GM12875 (cell line): Measurements from ENCODE around the gene ARF1.

Experiments
- H3K4me3 ChIP-seq: one replicate; pipeline ENCODE4 v1.5.1; 2011; ENCODE audit warnings: low read depth, low read length, control low read depth
- CTCF ChIP-seq: IDR thresholded peaks from 2 replicates; pipeline ENCODE4 v1.5.1; 2011; ENCODE audit warnings: low read depth, mild to moderate bottlenecking, control low read depth, inconsistent platforms, low read length, moderate library complexity, borderline replicate concordance; ENCODE audit not compliant: insufficient read depth

ARF1 gene

DNA sequence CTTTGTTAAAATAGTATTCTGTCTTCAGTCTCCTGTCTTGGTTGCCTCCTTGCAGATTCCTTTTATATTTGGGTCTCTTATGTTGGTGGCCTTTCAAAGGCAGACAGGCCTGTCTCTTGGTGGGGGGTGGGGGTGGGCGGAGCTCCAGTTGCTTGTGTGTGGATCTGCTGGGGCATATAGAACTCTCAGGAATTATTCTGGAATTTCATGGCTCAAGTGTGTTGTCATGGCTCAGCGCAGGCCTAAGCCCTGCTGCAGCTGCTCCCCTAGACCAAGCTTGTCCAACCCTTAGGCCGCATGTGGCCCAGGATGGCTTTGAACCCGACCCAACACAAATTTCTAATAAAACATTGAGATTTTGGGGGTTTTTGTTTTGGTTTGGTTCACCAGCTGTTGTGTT lies 12.7 kb downstream of the ARF1 start:
- no peak overlapping the region for H3K4me3 ChIP-seq
- no peak for TF ChIP-seq CTCF

- TF ChIP-seq CTCF = no peak
- no peak overlapping the region for H3K4me3 ChIP-seq
Observed at GRCh38 chr1:228095938-228096337, 13.4 kb downstream of the ARF1 start.

- TF ChIP-seq CTCF = no peak
- no peak overlapping the region for H3K4me3 ChIP-seq
Observed at GRCh38 chr1:228096416-228097332, 14.2 kb downstream of the ARF1 start.

DNA sequence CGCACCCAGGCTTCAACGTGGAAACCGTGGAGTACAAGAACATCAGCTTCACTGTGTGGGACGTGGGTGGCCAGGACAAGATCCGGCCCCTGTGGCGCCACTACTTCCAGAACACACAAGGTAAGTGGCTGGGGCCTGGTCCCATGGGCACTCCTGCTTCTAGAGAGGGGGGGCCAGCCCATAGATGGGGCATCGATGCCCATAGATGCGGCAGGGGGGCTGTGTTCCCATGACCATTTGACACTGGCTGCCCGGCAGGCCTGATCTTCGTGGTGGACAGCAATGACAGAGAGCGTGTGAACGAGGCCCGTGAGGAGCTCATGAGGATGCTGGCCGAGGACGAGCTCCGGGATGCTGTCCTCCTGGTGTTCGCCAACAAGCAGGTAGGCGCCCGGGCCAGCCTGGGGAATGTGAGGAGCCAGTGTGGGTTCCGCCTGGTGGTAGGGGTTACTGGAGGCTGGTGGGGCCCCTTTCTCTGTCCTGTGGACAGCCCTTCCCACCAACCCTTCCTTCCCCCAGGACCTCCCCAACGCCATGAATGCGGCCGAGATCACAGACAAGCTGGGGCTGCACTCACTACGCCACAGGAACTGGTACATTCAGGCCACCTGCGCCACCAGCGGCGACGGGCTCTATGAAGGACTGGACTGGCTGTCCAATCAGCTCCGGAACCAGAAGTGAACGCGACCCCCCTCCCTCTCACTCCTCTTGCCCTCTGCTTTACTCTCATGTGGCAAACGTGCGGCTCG lies 15.0 kb downstream of the ARF1 start:
- no peak for TF ChIP-seq CTCF
- no peak overlapping the region for H3K4me3 ChIP-seq

DNA sequence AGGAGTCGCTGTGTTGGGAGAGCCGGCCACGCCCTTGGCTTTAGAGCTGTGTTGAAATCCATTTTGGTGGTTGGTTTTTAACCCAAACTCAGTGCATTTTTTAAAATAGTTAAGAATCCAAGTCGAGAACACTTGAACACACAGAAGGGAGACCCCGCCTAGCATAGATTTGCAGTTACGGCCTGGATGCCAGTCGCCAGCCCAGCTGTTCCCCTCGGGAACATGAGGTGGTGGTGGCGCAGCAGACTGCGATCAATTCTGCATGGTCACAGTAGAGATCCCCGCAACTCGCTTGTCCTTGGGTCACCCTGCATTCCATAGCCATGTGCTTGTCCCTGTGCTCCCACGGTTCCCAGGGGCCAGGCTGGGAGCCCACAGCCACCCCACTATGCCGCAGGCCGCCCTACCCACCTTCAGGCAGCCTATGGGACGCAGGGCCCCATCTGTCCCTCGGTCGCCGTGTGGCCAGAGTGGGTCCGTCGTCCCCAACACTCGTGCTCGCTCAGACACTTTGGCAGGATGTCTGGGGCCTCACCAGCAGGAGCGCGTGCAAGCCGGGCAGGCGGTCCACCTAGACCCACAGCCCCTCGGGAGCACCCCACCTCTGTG lies 15.9 kb downstream of the ARF1 start:
- H3K4me3 ChIP-seq = no peak overlapping the region
- TF ChIP-seq CTCF = no peak

DNA sequence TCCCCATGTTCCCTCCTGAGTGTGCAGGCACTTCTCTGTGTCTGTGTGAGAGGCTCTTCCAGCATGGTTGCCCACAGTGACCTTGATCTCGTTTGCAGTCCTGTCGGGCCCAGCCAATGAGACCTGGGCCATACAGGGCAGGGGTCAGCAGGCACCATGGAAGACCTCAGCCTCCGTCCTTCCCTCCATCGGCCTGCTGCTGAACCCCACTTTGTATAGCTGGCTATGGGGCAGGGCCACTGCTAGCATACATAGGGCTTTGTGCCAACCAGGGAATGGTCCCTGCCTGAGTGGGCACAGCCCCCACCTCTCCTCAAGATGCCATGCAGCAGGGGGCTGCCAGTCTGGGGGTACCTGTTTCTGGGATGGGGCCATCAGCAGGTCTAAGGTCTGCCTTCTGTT lies 16.8 kb downstream of the ARF1 start:
- H3K4me3 ChIP-seq = no peak overlapping the region
- TF ChIP-seq CTCF = no peak
